HCT116 (cell line): ENCODE measurements around the gene KLHL22. TPM values are rescaled to one million over a fixed set of nuclear protein-coding genes. Genes with fewer than 3 reads are reported as not detected.
A peak's percentile ranks its signal among the peaks of the same experiment; 100 is the strongest.
"Not testable (repeated sequence)": the region's sequence is repeated elsewhere in the genome, so short reads cannot be mapped to it uniquely, and the experiment has no call there.

ENCODE experiments used
- ATAC-seq: fragments of 200-7000 bp; cut with Tn5 transposase; 2 replicates; pipeline ENCODE4 v1.9.1; 2020; ENCODE audit warnings: mild to moderate bottlenecking, moderate library complexity
- Bru-seq: library from RNA; stranded (reverse); fragments of 400-500 nt; gene quantifications from one replicate; lab custom pipeline; 2021; lab: Mats Ljungman, UMichigan
- BruChase-seq, 2 experiments: library from RNA; stranded (reverse); fragments of 400-500 nt; gene quantifications; one replicate each; lab custom pipeline; 2021; lab: Mats Ljungman, UMichigan
- BruUV-seq: library from RNA; stranded (reverse); fragments of 400-500 nt; replicated peaks from 2 replicates; lab custom pipeline; 2021; lab: Mats Ljungman, UMichigan
- CTCF ChIA-PET: fragments of 300-600 bp; sonication (Branson Sonifier 250); formaldehyde crosslinking; loops from one replicate; lab custom pipeline; 2021; ENCODE audit warnings: antibody characterized with exemption; lab: Charles Lee
- POLR2A ChIA-PET: fragments of 300-600, 350-600 bp; sonication (Branson Sonifier 250); formaldehyde crosslinking; loops from one replicate; lab custom pipeline; 2021; ENCODE audit warnings: antibody characterized with exemption; lab: Charles Lee
- RAD21 ChIA-PET, 2 experiments: fragments of 300-600 bp; sonication (Branson Sonifier 250); formaldehyde crosslinking; loops; one replicate each; lab custom pipeline; 2023; ENCODE audit warnings: low total read pairs in 2 of 2; ENCODE audit not compliant: uncharacterized antibody in 2 of 2, unreplicated experiment in 2 of 2, low non-redundant PET in 1 of 2; lab: Charles Lee
- DNase-seq: peaks from one replicate; pipeline ENCODE4 v3.0.0-alpha.2; 2010; ENCODE audit warnings: low read depth, low spot score
- H2AFZ ChIP-seq: fragments of 200-600 bp; shearing (Covaris generic), sonication (generic); 2 replicates; pipeline ENCODE4 v1.6.1; 2017; ENCODE audit warnings: low read depth, mixed run types, mixed read lengths, antibody characterized with exemption, low read length; ENCODE audit not compliant: poor library complexity, severe bottlenecking
- H3K27ac ChIP-seq: 2 replicates; pipeline ENCODE4 v1.5.1; 2012; ENCODE audit warnings: low read depth, low read length
- H3K27me3 ChIP-seq: fragments of 200-600 bp; sonication (generic); 2 replicates; pipeline ENCODE4 v1.6.1; 2016; ENCODE audit warnings: mixed run types, low read length, mixed read lengths; ENCODE audit not compliant: insufficient read depth
- H3K36me3 ChIP-seq, 2 experiments: fragments of 200-500 bp in 1 of 2; fragments of 200-600 bp in 1 of 2; sonication (Bioruptor generic) in 1 of 2; sonication (generic) in 1 of 2; 2 replicates each; pipeline versions ENCODE4 v1.5.1 to v1.6.1; 2014 to 2016; ENCODE audit warnings: low read length in 2 of 2, inconsistent platforms in 1 of 2, mixed read lengths in 1 of 2, mixed run types in 1 of 2; ENCODE audit not compliant: insufficient read depth in 2 of 2, control insufficient read depth in 1 of 2
- H3K4me1 ChIP-seq, 2 experiments: fragments of 200-600 bp in 1 of 2; sonication (generic) in 1 of 2; 2 replicates each; pipeline versions ENCODE4 v1.5.1 to v1.6.1; 2012 to 2017; ENCODE audit warnings: low read length in 2 of 2, inconsistent platforms in 1 of 2, mild to moderate bottlenecking in 1 of 2, mixed read lengths in 1 of 2, mixed run types in 1 of 2, moderate library complexity in 1 of 2; ENCODE audit not compliant: insufficient read depth in 2 of 2, control insufficient read depth in 1 of 2
- H3K4me2 ChIP-seq: fragments of 200-600 bp; sonication (generic); 2 replicates; pipeline ENCODE4 v1.6.1; 2017; ENCODE audit warnings: mixed run types, low read length, mixed read lengths
- H3K4me3 ChIP-seq, 2 experiments: fragments of 200-600 bp in 1 of 2; sonication (generic) in 1 of 2; replicated peaks in 1 of 2; 2 replicates each; pipeline ENCODE4 v1.5.1; 2011 to 2016; ENCODE audit warnings: low read length in 2 of 2, control low read depth in 1 of 2, low read depth in 1 of 2, mild to moderate bottlenecking in 1 of 2, mixed read lengths in 1 of 2, mixed run types in 1 of 2
- H3K79me2 ChIP-seq: fragments of 200-600 bp; sonication (generic); 2 replicates; pipeline ENCODE4 v1.6.1; 2017; ENCODE audit warnings: mild to moderate bottlenecking, mixed run types, low read length, moderate library complexity, mixed read lengths; ENCODE audit not compliant: insufficient read depth
- H3K9ac ChIP-seq: fragments of 200-600 bp; sonication (generic); 2 replicates; pipeline ENCODE4 v1.6.1; 2016; ENCODE audit warnings: low read length, mixed read lengths
- H3K9me2 ChIP-seq: fragments of 200-600 bp; sonication (generic), shearing (Covaris generic); 2 replicates; pipeline ENCODE4 v1.6.1; 2017; ENCODE audit warnings: mixed run types, mild to moderate bottlenecking, moderate library complexity; ENCODE audit not compliant: insufficient read depth
- H3K9me3 ChIP-seq, 2 experiments: fragments of 200-500 bp in 1 of 2; fragments of 200-600 bp in 1 of 2; sonication (Bioruptor generic) in 1 of 2; sonication (generic) in 1 of 2; 2 replicates each; pipeline ENCODE4 v1.6.1; 2014 to 2017; ENCODE audit warnings: low read length in 2 of 2, mixed read lengths in 2 of 2, inconsistent platforms in 1 of 2, low read depth in 1 of 2, mild to moderate bottlenecking in 1 of 2, mixed run types in 1 of 2, moderate library complexity in 1 of 2; ENCODE audit not compliant: control insufficient read depth in 1 of 2, insufficient read depth in 1 of 2
- H4K20me1 ChIP-seq: fragments of 200-600 bp; sonication (generic), shearing (Covaris generic); 2 replicates; pipeline ENCODE4 v1.6.1; 2017; ENCODE audit warnings: mixed run types, mild to moderate bottlenecking, moderate library complexity; ENCODE audit not compliant: insufficient read depth
- EZH2 ChIP-seq: fragments of 200-600 bp; sonication (generic); IDR thresholded peaks from 2 replicates; pipeline ENCODE4 v1.6.1; 2017; ENCODE audit warnings: antibody characterized with exemption, mixed run types
- FOSL1 ChIP-seq: IDR thresholded peaks from 2 replicates; pipeline ENCODE4 v1.6.1; 2012; ENCODE audit warnings: low read depth
- POLR2A ChIP-seq: IDR thresholded peaks from 2 replicates; pipeline ENCODE4 v1.7.0; 2011; ENCODE audit warnings: borderline replicate concordance; ENCODE audit not compliant: insufficient read depth, insufficient read length; ENCODE audit errors: extremely low read depth
- SP1 ChIP-seq: IDR thresholded peaks from 2 replicates; pipeline ENCODE4 v1.6.1; 2012; ENCODE audit warnings: low read depth
- YY1 ChIP-seq: IDR thresholded peaks from 2 replicates; pipeline ENCODE4 v1.6.1; 2011; ENCODE audit warnings: low read length, low read depth, moderate library complexity, mild to moderate bottlenecking; ENCODE audit not compliant: insufficient replicate concordance; ENCODE audit errors: extremely low read depth
- ZFX ChIP-seq: fragments of 450-650 bp; IDR thresholded peaks from 2 replicates; pipeline ENCODE4 v1.6.1; 2017
- ZNF274 ChIP-seq: fragments of 200-500 bp; sonication (Bioruptor generic); IDR thresholded peaks from 2 replicates; pipeline ENCODE4 v1.6.1; 2014; ENCODE audit warnings: mild to moderate bottlenecking, low read depth, low read length, inconsistent platforms
- intact Hi-C: fragments of 100-400 bp; cut with micrococcal nuclease; formaldehyde crosslinking; loops from 2 replicates; pipeline ENCODE4 v1.10.0; 2022
- long read RNA-seq: library from polyadenylated mRNA; unstranded; transcript quantifications from one replicate; pipeline ENCODE4 v2.0.0, GENCODE V29; 2021; ENCODE audit not compliant: unreplicated experiment
- polyA plus RNA-seq: library from polyadenylated mRNA; unstranded; fragments of >200 nt; gene quantifications from 2 replicates; pipeline ENCODE4 v1.2.1, GENCODE V29; 2012; ENCODE audit warnings: missing spikeins
- total RNA-seq: library from RNA; stranded (reverse); gene quantifications from one replicate; pipeline ENCODE4 v1.2.1, GENCODE V29; 2021; ENCODE audit not compliant: unreplicated experiment
- TF ChIP-seq, protein P1 (sequence below): IDR thresholded peaks from 2 replicates; pipeline ENCODE4 v1.6.1; 2012; ENCODE audit warnings: low read depth
- TF ChIP-seq, protein P2 (sequence below): IDR thresholded peaks from 2 replicates; pipeline ENCODE4 v1.6.1; 2012
- TF ChIP-seq, protein P3 (sequence below): IDR thresholded peaks from 2 replicates; pipeline ENCODE4 v1.6.1; 2012

KLHL22 gene, protein sequence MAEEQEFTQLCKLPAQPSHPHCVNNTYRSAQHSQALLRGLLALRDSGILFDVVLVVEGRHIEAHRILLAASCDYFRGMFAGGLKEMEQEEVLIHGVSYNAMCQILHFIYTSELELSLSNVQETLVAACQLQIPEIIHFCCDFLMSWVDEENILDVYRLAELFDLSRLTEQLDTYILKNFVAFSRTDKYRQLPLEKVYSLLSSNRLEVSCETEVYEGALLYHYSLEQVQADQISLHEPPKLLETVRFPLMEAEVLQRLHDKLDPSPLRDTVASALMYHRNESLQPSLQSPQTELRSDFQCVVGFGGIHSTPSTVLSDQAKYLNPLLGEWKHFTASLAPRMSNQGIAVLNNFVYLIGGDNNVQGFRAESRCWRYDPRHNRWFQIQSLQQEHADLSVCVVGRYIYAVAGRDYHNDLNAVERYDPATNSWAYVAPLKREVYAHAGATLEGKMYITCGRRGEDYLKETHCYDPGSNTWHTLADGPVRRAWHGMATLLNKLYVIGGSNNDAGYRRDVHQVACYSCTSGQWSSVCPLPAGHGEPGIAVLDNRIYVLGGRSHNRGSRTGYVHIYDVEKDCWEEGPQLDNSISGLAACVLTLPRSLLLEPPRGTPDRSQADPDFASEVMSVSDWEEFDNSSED
- total RNA-seq (16.4 TPM), Bru-seq, nascent RNA (percentile 64 among the genes with signal in this experiment), BruChase-seq, experiment 1, labeled RNA remaining after a 6-hour chase (percentile 65 among the genes with signal in this experiment), BruChase-seq, experiment 2, labeled RNA remaining after a 2-hour chase (percentile 70 among the genes with signal in this experiment)
- polyA plus RNA-seq: 7.5 and 8.8 TPM in 2 replicates
- long read RNA-seq, partial matches to known transcripts: 7 of 14 reads
- long read RNA-seq, other reads (novel, unspliced or antisense): 7 of 14 reads

DNA sequence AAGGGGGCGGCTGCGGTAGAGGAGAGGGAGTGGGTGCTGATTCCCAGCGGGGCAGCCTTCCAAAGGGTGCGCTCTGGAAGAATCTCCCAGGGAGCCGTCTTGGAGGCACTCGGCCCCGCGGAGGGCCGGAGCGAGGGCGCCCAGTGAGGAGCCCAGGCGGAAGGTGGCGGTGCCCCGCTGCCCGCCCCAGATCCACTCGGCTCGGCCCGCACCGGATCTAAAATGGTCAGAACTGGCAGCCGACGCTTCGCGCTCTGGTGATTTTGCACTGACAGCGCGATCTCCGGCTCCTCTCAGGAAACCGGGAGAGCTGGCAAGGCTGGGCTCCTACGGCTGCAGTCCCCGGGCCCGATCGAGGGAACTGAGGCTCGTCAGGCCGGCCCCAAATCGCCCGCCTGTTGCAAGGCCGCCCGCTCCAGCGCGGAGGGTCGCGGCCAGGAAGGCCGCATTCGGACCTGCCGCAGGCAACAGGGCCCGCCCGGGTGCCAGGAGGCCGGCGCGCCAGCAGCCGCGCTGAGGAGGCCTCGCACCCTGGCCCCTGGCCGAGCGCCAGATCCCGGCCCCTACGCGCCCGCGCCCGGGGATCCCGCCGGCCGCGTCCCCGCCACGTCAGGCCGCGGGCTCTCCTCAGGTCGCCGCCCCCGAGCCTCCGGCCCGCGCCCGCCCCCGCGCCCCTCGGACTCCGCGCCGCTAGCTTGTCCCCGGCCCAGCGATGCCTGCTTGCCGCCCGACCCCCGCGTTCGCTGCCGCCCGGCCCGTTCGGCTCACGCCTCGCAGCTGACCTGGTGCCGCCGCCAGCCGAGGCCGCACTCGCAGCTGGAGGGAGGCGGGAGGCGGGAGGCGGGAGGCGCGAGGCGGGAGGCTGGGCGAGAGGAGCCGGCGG, at the start of gene KLHL22:
TSS of gene KLHL22 (minus strand) at position 818 of the 883 bp plus-strand sequence. CDS start 6,584 bp downstream, outside the sequence.
- peak within 1 kb of the TSS; percentile 82 for H3K9ac ChIP-seq
- H3K36me3 ChIP-seq: no peaks in the 10 kb centered on the region
- intact Hi-C loops: loop anchor here (5.0 kb wide), 1 partner anchor 78 kb away; no protein-coding TSS in a partner anchor
- H3K4me1 ChIP-seq: peaks cover 10 to 33% of the 10 kb centered on the region in 2 experiments
- BruUV-seq: no TSS peak
- TF ChIP-seq ZNF274 (no peak), POLR2A (no peak), FOSL1 (no peak), ZFX (peak; percentile 94), SP1 (no peak), EZH2 (no peak), YY1 (no peak)
- TF ChIP-seq, protein P1, sequence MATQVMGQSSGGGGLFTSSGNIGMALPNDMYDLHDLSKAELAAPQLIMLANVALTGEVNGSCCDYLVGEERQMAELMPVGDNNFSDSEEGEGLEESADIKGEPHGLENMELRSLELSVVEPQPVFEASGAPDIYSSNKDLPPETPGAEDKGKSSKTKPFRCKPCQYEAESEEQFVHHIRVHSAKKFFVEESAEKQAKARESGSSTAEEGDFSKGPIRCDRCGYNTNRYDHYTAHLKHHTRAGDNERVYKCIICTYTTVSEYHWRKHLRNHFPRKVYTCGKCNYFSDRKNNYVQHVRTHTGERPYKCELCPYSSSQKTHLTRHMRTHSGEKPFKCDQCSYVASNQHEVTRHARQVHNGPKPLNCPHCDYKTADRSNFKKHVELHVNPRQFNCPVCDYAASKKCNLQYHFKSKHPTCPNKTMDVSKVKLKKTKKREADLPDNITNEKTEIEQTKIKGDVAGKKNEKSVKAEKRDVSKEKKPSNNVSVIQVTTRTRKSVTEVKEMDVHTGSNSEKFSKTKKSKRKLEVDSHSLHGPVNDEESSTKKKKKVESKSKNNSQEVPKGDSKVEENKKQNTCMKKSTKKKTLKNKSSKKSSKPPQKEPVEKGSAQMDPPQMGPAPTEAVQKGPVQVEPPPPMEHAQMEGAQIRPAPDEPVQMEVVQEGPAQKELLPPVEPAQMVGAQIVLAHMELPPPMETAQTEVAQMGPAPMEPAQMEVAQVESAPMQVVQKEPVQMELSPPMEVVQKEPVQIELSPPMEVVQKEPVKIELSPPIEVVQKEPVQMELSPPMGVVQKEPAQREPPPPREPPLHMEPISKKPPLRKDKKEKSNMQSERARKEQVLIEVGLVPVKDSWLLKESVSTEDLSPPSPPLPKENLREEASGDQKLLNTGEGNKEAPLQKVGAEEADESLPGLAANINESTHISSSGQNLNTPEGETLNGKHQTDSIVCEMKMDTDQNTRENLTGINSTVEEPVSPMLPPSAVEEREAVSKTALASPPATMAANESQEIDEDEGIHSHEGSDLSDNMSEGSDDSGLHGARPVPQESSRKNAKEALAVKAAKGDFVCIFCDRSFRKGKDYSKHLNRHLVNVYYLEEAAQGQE: no peak
- TF ChIP-seq, protein P2, sequence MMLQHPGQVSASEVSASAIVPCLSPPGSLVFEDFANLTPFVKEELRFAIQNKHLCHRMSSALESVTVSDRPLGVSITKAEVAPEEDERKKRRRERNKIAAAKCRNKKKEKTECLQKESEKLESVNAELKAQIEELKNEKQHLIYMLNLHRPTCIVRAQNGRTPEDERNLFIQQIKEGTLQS: no peak
- TF ChIP-seq, protein P3, sequence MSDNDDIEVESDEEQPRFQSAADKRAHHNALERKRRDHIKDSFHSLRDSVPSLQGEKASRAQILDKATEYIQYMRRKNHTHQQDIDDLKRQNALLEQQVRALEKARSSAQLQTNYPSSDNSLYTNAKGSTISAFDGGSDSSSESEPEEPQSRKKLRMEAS: peak; percentile 45; the same call in 1 of the 2 replicates
- peak within 1 kb of the TSS; percentile 37 for H2AFZ ChIP-seq
- H3K9me2 ChIP-seq: no peaks in the 10 kb centered on the region
- no peaks in the 10 kb centered on the region for H3K9me3 ChIP-seq
- peaks cover 30% of the 10 kb centered on the region for H3K79me2 ChIP-seq
- peak within 1 kb of the TSS; percentile 82 for H3K4me2 ChIP-seq
- no peak for DNase-seq
- H3K27me3 ChIP-seq: no peaks in the 10 kb centered on the region
- H3K4me3 ChIP-seq: peak within 1 kb of the TSS; percentile 71 to 81
- ChIA-PET POLR2A (no interaction called here), CTCF (interaction anchor here (1.6 kb wide), 1 partner anchor 73 kb away, joined by 3 read pairs; no protein-coding TSS in a partner anchor), RAD21 (interaction anchor here (0.6 kb wide), 2 partner anchors 17 to 77 kb away, joined by 4 to 7 read pairs; no protein-coding TSS in a partner anchor)
- ATAC-seq: peak; percentile 51
- no peaks in the 10 kb centered on the region for H4K20me1 ChIP-seq
- peak within 1 kb of the TSS; percentile 94 for H3K27ac ChIP-seq

DNA sequence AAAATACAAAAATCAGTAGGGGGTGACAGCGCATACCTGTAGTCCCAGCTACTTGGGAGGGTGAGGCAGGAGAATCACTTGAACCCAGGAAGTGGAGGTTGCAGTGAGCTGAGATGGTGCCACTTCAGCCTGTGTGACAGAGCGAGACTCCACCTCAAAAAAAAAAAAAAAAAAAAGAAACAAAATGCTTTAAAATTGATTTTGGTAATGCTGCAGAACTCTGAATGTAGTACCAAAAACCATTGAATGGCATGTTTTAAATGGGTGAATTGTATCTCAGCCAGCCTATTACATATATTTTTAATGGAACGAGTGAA, 49.7 kb upstream of the KLHL22 start:
- DNase-seq, H3K4me3 ChIP-seq, H3K9me2 ChIP-seq, RAD21 ChIA-PET, H2AFZ ChIP-seq, H3K27me3 ChIP-seq, CTCF ChIA-PET, POLR2A ChIA-PET, H4K20me1 ChIP-seq, H3K4me1 ChIP-seq, intact Hi-C loops, BruUV-seq, H3K27ac ChIP-seq, ATAC-seq, H3K9me3 ChIP-seq, H3K9ac ChIP-seq, H3K4me2 ChIP-seq: not testable (repeated sequence)
- peaks cover 3 to 20% of the 10 kb centered on the region in 2 experiments; a peak in 3 of 4 replicates for H3K36me3 ChIP-seq
- H3K79me2 ChIP-seq: peaks cover 69% of the 10 kb centered on the region
